CD4-positive, alpha-beta T cell treated with Interleukin-4 for 1 hour (primary cell): Measurements from ENCODE around the gene RAB31.
"Not testable (repeated sequence)": the region's sequence is repeated elsewhere in the genome, so short reads cannot be mapped to it uniquely, and the experiment has no call there.

Source experiments
- DNase-seq, 2 donors: peaks; one replicate each; pipeline ENCODE4 v3.0.0-alpha.2; 2020 to 2022

The RAB31 gene

DNA sequence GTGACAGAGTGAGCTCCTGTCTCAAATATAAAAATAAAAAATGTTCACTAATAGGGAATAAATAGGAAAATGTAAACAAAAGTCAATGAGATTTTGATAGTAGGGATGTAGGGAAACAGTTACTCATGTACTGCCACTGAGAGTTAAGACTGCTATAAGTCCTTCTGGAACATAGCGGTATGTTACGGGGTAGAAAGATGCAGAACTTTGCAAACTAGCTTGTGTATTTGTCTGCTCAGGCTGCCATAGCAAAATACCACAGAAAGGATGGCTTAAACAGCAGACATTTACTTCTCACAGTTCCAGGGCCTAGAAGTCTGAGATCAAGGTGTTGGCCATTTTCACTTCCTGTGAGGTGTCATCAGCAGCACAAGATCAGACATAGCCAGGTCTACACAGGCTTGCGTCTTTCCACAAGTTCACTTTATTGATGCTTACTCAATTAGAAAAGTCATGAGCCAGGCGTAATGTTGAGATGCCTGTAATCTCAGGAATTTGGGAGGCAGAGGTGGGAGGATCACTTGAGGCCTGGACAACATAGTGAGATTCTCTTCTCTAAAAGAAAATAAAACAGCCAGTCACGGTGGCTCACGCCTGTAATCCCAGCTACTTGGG, 186.5 kb downstream of the RAB31 start:
- no peak for DNase-seq

DNA sequence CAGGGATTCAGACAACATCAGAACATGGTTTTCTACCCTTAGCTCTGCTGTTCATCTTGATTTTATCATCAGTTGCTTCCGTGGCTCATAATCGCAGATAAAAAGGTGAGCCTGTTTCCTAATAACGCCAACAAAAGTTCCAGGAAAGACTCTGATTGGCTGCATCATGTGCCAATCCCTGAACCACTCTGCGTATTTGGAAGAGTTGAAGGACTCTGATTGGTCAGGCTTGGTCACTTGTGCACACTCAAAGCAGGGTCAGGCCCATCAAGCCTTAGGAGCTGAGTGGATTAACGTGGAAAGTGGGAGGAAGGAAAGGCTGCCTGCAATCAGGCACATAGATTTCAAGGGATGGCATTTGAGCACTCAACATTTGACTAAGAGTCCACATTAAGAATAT, 189.0 kb downstream of the RAB31 start:
- no peak for DNase-seq

DNA sequence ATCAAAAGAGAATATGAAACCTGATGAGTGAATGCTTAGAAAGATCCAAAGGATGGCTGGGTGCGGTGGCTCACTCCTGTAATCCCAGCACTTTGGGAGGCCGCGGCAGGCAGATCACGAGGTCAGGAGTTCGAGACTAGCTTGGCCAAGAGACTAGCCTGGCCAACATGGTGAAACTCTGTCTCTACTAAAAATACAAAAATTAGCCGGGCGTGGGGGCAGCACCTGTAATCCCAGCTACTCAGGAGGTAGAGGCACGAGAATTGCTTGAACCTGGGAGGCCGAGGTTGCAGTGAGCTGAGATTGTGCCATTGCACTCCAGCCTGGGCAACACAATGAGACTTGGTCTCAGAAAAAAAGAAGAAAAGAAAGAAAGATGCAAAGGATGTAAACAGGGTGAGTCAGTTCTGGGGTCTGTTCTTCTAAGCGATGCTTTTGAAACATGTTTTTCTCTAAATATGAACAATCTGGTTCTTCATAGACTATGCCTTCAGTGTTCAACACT, 189.7 kb downstream of the RAB31 start:
- not testable (repeated sequence) for DNase-seq

DNA sequence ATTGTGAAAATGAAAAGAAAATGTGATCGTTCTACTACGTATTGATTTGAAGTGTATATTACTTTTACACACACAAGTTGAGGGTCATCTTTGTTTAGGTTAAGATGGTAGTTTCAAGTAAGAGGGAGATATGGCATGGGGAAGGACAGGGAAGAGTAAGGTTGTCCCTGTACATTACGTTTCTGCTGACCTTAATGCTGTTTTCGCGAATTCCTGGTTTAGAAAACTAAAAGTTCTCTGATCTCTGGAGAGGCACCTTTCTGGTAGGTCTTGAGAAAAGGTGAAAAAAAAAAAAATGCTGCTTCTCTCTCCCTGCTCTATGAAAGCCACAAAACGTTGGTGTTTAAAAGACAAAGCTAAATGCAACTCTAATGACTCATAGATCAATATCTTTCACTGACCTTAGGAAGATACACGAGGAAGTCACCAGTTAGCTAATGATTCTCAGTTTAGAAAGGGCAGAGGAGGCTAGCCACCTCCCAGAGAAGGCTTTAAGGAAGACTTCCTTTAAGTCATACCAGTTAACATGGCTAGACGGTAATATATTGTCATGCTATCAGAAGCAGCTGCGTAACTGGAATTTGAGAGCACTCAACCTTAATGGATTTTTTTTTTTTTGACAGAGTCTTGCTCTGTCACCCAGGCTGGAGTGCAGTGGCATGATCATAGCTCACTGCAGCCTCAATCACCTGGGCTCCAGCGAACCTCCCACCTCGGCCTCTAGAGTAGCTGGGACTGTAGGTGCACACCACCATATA, 190.9 kb downstream of the RAB31 start:
- DNase-seq, result no peak

DNA sequence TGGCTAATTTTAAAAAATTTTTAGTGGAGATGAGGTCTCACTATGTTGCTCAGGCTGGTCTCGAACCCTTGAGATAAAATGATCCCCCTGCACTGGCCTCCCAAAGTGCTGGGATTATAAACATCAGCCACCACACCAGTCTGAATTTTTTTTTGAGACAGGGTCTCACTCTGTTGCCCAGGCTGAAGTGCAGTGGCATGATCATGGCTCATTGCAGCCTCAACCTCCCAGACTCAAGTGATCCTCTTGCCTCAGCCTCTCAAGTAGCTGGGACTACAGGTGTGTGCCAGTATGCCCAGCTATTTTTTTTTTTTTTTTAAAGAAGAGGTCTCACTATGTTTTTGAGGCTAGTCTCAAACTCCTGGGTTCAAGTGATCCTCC, 191.4 kb downstream of the RAB31 start:
- DNase-seq, result not testable (repeated sequence)

DNA sequence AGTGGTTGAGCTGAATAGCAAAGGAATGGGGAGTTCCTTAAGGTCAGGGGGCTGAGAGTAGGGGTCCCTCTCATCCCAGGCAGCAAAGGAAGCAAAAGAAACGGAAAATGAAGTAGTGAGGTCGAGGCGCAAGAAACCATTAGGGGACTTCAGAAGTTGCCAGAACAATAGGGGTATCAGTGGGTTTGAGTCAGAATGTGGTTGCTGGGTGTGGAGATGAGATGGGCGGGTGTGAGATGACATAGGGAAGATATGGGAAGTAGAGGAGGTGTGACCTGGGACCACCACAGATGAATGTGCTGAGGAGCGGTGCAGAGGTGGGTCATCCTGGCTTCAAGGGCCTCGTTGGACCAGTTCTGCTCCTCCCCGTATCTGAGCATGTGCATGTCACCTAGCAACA, 192.6 kb downstream of the RAB31 start:
- DNase-seq, result no peak

DNA sequence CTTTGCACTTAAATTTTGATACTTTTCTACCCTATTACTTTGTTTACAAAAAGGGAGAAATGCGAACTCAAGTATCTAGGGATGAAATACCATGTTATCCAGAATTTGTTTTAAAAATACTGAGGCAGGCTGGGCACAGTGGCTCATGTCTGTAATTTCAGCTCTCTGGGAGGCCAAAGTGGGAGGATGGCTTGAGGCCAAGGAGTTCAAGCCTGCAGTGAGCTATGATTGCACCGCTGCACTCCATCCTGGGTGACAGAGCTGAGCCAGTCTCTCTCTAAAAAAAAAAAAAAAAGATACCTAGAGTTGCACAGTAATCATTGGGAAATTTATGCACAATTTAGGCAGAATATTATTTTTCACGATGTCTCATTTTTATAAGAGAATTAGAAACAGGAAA, 193.3 kb downstream of the RAB31 start:
- no peak for DNase-seq

DNA sequence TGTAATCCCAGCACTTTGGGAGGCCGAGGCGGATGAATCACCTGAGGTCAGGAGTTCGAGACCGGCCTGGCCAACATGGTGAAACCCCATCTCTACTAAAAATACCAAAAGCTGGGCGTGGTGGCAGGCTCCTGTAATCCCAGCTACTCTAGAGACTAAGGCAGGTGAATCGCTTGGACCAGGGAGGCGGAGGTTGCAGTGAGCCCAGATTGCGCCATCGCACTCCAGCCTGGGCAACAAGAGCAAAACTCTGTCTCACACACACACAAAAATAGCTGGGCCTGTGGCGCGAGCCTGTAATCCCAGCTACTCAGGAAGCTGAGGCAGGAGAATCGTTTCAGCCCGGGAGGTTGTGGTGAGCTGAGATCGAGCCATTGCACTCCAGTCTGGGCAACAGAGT, 194.2 kb downstream of the RAB31 start:
- DNase-seq, result not testable (repeated sequence)

DNA sequence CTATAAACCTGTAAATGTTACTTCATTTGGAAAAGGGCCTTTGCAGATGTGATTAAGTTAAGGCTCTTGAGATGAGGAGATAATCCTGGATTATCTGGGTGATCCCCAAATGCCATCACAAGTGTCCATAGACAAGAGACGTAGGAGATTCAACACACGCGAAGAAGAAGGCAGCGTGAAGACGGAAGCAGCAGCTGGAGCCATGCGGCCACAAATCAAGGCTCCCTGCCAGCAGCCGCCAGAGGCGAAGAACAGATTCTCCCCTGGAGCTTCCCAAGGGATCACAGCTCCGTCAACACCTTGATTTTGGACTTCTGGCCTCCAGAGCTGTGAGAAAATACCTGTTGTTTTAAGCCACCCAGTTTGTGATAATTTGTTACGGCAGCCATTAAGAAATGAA, 194.7 kb downstream of the RAB31 start:
- DNase-seq, result no peak

DNA sequence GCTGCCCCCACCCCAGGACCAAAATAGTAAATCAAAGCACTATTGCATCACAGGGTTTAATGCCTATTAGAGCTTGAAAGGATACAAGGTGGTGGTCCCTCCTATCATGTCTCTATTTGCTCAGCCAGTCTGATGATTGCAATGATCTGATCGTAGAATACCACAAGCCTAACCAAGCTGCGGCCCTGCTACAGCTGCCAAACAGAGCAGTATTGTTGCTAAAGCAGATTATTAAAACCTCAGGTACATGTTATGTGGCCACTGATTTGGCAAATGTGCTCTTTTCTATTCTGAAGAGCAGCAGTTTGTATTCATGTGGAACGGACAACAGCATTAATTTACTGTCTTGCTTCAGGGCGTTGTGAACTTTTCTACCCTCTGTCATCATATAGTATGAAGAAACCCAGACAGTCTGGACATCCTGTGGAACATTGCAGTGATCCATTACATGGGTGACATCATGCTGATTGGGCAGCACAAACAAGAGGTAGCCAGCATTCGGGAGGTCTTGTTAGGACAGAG, 197.4 kb downstream of the RAB31 start:
- no peak for DNase-seq

DNA sequence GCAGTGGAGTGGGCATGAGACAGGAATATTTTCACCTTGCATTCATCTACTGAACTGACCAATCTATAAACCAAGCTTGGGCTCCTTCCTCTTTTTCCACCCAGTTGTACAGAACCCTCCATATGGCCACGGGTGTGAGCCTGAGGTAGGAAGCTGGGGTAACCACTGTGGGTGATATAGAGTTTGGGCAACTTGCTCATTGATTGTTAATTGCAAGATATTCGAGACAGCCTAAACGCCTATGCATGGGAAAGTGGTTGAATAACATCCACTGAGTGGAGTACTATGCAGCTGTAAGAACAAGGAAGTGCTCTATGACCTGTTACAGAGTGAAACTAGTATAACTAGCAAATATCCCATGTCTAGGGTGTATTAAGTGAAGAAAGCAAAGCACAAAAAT, 198.4 kb downstream of the RAB31 start:
- DNase-seq, result no peak

DNA sequence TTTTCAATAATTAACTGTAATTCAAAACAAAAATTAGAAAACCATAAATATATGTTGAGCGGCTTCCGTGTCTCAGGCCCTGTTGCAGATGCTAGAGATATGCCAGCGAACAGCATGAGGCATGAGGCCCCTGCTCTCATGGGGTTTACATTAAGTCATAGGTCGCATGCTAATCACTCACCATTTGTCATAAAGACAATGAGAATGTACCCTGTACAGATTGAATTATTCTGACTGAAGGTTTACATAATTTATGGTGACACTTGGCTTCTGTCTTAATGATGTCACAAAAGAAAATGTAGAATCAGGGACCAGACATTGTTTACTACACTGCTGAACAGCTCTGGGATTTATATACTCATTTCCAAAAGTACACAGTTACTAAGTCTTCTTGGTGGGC, 199.8 kb downstream of the RAB31 start:
- DNase-seq, result no peak

DNA sequence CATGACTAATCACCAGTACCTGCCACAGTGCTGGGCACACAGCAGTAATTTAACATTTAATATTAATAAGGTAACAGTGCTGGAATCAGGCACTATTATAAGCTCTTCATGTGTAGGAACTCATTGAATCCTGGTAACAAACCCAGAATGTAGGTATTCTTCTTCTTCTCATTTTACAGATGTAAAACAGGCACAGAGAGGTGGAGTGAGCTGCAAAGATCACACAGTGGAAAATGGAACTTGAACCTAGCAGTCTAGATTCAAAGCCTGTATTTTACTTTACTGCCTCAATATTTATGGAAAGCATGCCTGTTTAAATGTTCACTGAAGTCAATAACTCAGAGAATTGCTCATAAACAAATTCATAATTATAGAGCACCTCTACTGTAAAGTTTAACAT, 202.0 kb downstream of the RAB31 start:
- DNase-seq, result no peak

DNA sequence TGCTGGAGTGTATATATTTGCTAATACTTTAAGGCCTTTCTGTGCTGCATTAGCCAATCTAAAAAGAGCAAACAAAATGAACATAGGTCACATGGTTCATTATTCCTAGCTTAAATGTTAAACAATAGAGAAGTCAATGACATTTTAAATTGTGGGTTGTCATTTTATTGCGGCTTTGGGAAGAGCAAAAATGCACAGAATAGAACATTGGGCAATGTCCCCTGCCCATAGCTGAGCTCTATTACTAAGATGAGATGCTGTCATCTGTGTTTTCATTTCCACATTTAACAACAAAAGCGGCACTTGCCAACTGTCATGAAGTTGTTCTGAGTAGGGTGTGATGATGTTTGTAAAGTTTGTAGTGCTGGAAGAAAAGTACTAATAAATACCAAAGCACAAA, 202.6 kb downstream of the RAB31 start:
- no peak for DNase-seq

DNA sequence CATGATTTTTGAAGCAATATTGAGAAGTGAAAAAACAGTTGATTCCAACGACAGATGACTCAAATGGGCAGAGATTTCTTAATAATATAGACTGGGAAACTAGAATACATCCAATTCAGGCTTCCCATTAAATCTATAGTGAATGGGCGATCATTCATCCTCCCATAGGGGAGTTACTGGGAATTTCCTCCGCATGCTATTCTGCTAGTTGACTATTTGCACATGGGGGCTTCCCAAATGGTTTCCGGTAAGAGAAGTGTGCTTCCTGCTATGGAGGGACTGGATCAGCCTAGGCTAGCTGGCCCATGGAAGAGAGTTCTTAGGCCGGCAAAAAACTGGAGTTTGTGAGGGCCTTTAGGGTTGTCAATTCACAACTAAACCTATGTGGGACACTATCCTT, 203.1 kb downstream of the RAB31 start:
- no peak for DNase-seq
